Loucy (cell line): Measurements from ENCODE around the gene PPOX.

ENCODE experiments used
- H2AFZ ChIP-seq: fragments of 200-600 bp; sonication (generic); 2 replicates; pipeline ENCODE4 v1.6.0; 2016; ENCODE audit warnings: antibody characterized with exemption, mild to moderate bottlenecking, low read length, moderate library complexity
- H3F3A ChIP-seq: fragments of 200-600 bp; 2 replicates; pipeline ENCODE4 v1.6.0; 2016; ENCODE audit warnings: antibody characterized with exemption, low read depth, mild to moderate bottlenecking
- H3K27me3 ChIP-seq: fragments of 200-600 bp; sonication (generic); 2 replicates; pipeline ENCODE4 v1.6.1; 2014; ENCODE audit warnings: low read length, mild to moderate bottlenecking; ENCODE audit not compliant: insufficient read depth, poor library complexity, severe bottlenecking
- H3K36me3 ChIP-seq: fragments of 200-600 bp; sonication (generic); 2 replicates; pipeline ENCODE4 v1.6.1; 2016; ENCODE audit warnings: low read length; ENCODE audit not compliant: insufficient read depth
- H3K4me1 ChIP-seq: fragments of 200-600 bp; sonication (generic); 2 replicates; pipeline ENCODE4 v1.5.1; 2014; ENCODE audit warnings: low read length, mild to moderate bottlenecking; ENCODE audit not compliant: insufficient read depth, poor library complexity, severe bottlenecking
- H3K4me2 ChIP-seq: fragments of 200-600 bp; sonication (generic); 2 replicates; pipeline ENCODE4 v1.6.0; 2014; ENCODE audit warnings: antibody characterized with exemption, low read length, low read depth, mild to moderate bottlenecking; ENCODE audit not compliant: poor library complexity, severe bottlenecking
- H3K4me3 ChIP-seq: fragments of 200-600 bp; sonication (generic); 2 replicates; pipeline ENCODE4 v1.5.1; 2014; ENCODE audit warnings: low read length, mild to moderate bottlenecking, mixed read lengths; ENCODE audit not compliant: poor library complexity, severe bottlenecking
- H3K79me2 ChIP-seq: fragments of 200-600 bp; sonication (generic); 2 replicates; pipeline ENCODE4 v1.6.1; 2014; ENCODE audit warnings: low read length; ENCODE audit not compliant: insufficient read depth
- H3K9ac ChIP-seq: fragments of 200-600 bp; sonication (generic); 2 replicates; pipeline ENCODE4 v1.6.0; 2014; ENCODE audit warnings: mild to moderate bottlenecking, low read depth, low read length, moderate library complexity; ENCODE audit not compliant: poor library complexity, severe bottlenecking
- H3K9me2 ChIP-seq: fragments of 200-600 bp; sonication (generic); replicated peaks from 2 replicates; pipeline ENCODE4 v1.6.1; 2016; ENCODE audit warnings: low read depth, low read length, mixed read lengths
- H3K9me3 ChIP-seq: fragments of 200-600 bp; sonication (generic); 2 replicates; pipeline ENCODE4 v1.6.1; 2014; ENCODE audit warnings: mild to moderate bottlenecking, antibody characterized with exemption, low read length, low read depth; ENCODE audit not compliant: insufficient read depth
- H4K20me1 ChIP-seq: fragments of 200-600 bp; sonication (generic); 2 replicates; pipeline ENCODE4 v1.6.0; 2014; ENCODE audit warnings: antibody characterized with exemption, low read length, mild to moderate bottlenecking; ENCODE audit not compliant: insufficient read depth, poor library complexity, severe bottlenecking
- EZH2phosphoT487 ChIP-seq: fragments of 200-600 bp; IDR thresholded peaks from 2 replicates; pipeline ENCODE4 v1.6.1; 2018; ENCODE audit warnings: antibody characterized with exemption, mild to moderate bottlenecking, moderate library complexity, borderline replicate concordance
- TF ChIP-seq, protein P1 (sequence below): fragments of 200-600 bp; sonication (generic); conservative IDR thresholded peaks from 2 replicates; pipeline ENCODE4 v1.5.1; 2014; ENCODE audit warnings: mild to moderate bottlenecking, antibody characterized with exemption, low read length

Gene PPOX

DNA sequence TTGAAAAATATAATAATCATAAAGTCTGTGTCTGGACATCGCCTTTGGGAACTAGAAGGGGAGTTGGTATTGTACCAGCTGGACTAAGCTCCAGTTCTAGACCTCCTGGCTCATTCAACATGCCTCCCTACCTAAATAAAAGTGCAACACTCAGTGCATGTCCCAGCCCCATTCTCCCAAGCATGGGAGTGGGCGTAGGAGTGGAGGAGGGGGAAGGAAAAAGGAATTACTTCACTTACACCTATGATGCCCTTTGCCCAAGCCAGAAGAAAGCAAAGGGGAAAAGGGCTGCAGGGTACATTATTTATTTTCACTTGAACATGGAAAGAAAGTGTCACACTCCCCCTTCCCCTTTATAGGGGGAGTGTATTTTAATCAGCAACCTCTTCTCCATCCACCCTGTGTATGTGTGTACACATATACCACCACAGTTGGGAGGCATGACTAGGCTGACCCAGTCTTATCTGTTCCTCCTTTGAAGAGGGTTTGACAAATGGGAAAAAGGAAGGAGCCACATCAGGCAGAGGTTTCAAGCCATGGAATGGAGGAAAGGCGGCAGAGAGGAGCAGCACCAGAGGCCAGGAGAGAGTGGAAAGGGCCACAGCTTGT, 45.1 kb upstream of the PPOX start:
- peaks cover 4% of the 10 kb centered on the region for H4K20me1 ChIP-seq
- TF ChIP-seq EZH2phosphoT487, result no peak
- TF ChIP-seq, protein P1, sequence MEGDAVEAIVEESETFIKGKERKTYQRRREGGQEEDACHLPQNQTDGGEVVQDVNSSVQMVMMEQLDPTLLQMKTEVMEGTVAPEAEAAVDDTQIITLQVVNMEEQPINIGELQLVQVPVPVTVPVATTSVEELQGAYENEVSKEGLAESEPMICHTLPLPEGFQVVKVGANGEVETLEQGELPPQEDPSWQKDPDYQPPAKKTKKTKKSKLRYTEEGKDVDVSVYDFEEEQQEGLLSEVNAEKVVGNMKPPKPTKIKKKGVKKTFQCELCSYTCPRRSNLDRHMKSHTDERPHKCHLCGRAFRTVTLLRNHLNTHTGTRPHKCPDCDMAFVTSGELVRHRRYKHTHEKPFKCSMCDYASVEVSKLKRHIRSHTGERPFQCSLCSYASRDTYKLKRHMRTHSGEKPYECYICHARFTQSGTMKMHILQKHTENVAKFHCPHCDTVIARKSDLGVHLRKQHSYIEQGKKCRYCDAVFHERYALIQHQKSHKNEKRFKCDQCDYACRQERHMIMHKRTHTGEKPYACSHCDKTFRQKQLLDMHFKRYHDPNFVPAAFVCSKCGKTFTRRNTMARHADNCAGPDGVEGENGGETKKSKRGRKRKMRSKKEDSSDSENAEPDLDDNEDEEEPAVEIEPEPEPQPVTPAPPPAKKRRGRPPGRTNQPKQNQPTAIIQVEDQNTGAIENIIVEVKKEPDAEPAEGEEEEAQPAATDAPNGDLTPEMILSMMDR, result no peak

DNA sequence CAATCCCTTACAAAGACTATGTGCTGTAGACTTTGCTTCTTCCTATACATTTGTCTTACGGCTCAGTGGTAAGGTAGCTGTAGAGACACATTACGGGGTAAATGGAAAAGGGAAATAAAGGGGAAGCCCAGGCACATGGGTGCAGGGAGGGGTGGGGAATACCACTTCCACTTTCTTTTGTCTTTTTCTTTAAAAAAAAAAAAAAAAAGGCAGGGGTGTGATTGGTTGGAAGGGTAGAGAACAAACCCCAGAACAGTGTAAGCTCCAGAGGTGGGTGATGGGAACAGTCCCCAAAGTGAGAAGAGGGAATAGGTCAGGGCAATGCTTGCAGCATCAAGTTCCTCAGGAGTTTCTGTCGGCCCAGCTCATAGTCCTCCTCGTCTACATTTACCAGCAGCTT, 44.4 kb upstream of the PPOX start:
- no peak overlapping the region for H3K4me3 ChIP-seq
- peaks cover under 1% of the 10 kb centered on the region for H4K20me1 ChIP-seq
- H3K9me3 ChIP-seq, result no peaks in the 10 kb centered on the region
- H3K79me2 ChIP-seq, result peaks cover 31% of the 10 kb centered on the region
- H3K36me3 ChIP-seq, result peaks cover 43% of the 10 kb centered on the region
- no peaks in the 10 kb centered on the region for H3F3A ChIP-seq
- H3K9me2 ChIP-seq, result no peaks in the 10 kb centered on the region
- no peak for TF ChIP-seq EZH2phosphoT487
- TF ChIP-seq, protein P1, result no peak
- H2AFZ ChIP-seq, result no peak overlapping the region
- H3K27me3 ChIP-seq, result no peaks in the 10 kb centered on the region
- H3K9ac ChIP-seq, result no peak overlapping the region
- H3K4me2 ChIP-seq, result no peak overlapping the region
- H3K4me1 ChIP-seq, result peaks cover 22% of the 10 kb centered on the region

More for the DNA sequence above, 45.1 kb upstream of the PPOX start:
- peaks cover 25% of the 10 kb centered on the region for H3K4me1 ChIP-seq
- H3K79me2 ChIP-seq, result peaks cover 35% of the 10 kb centered on the region
- H3K4me2 ChIP-seq, result no peak overlapping the region
- no peaks in the 10 kb centered on the region for H3K27me3 ChIP-seq
- H3K4me3 ChIP-seq, result no peak overlapping the region
- no peak overlapping the region for H2AFZ ChIP-seq
- H3F3A ChIP-seq, result no peaks in the 10 kb centered on the region
- H3K36me3 ChIP-seq, result peaks cover 42% of the 10 kb centered on the region
- H3K9me2 ChIP-seq, result no peaks in the 10 kb centered on the region
- H3K9ac ChIP-seq, result no peak overlapping the region
- H3K9me3 ChIP-seq, result no peaks in the 10 kb centered on the region

DNA sequence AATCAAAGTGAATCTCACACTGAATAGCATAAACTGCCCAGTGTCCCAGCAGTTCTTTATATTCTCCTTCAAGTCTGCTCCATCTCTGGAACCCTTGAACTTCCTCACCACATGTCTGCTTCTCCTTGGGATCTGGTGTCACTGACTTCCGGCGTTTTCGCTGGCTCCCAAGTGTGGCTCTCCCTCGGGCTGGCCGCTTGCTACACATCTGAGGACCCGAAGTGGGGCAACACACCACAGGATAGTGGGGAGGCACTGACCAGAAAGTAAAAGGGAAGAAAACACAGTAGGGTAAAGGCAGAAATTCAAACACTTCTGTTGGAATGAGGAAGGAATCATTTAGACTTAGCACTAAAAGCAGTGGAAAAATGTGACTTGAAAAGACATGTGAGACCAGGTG, 43.3 kb upstream of the PPOX start:
- H2AFZ ChIP-seq, result no peak overlapping the region
- H3F3A ChIP-seq, result no peaks in the 10 kb centered on the region
- H3K4me3 ChIP-seq, result no peak overlapping the region
- no peak overlapping the region for H3K9ac ChIP-seq
- no peaks in the 10 kb centered on the region for H3K9me2 ChIP-seq
- H3K36me3 ChIP-seq, result peaks cover 49% of the 10 kb centered on the region
- H3K27me3 ChIP-seq, result no peaks in the 10 kb centered on the region
- H3K9me3 ChIP-seq, result no peaks in the 10 kb centered on the region
- H4K20me1 ChIP-seq, result no peaks in the 10 kb centered on the region
- no peak overlapping the region for H3K4me2 ChIP-seq
- no peak for TF ChIP-seq EZH2phosphoT487
- TF ChIP-seq, protein P1, result no peak
- H3K4me1 ChIP-seq, result peaks cover 32% of the 10 kb centered on the region
- peaks cover 31% of the 10 kb centered on the region for H3K79me2 ChIP-seq
